ENCODE measurements around the gene BIN1.

GRCh38 chr2:127118467-127118866 lies 11.5 kb upstream of the BIN1 start:
- TF ChIP-seq POLR2AphosphoS5 (IDR thresholded peaks at IDR 0.05), result no peak
- no peak for TF ChIP-seq CTCF (IDR thresholded peaks at IDR 0.05)
- no peak for TF ChIP-seq EP300 (IDR thresholded peaks at IDR 0.05)
- TF ChIP-seq POLR2A (IDR thresholded peaks at IDR 0.05), result no peak
